HG03457 (cell line): Measurements from ENCODE around the gene CAMK2B.
"Not testable (repeated sequence)": the region's sequence is repeated elsewhere in the genome, so short reads cannot be mapped to it uniquely, and the experiment has no call there.

Experiments
- ATAC-seq: cut with Tn5 transposase; IDR thresholded peaks from one replicate; pipeline ENCODE4 v1.9.1; 2021; ENCODE audit warnings: moderate number of reproducible peaks; ENCODE audit not compliant: unreplicated experiment

The CAMK2B gene

DNA sequence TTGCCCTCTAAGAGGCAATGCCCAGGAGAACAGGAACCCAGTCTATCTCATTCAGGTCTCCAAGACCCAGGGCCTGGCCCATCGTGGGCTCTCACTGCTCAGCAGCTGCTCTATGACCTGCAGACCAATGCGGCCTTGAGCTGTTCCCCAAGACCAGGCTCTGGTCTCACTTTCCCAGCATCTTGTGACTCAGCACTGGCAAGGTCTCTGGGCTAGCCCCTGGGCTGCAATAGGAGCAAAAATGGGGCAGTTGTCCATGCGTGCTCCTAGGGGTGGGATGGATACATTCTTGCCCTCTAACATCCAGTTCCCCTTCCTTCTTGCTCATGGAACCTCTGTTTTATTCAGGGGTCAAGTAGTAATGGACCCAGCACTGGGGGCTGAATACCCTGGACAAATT, 149.7 kb downstream of the CAMK2B start:
- no peak for ATAC-seq

DNA sequence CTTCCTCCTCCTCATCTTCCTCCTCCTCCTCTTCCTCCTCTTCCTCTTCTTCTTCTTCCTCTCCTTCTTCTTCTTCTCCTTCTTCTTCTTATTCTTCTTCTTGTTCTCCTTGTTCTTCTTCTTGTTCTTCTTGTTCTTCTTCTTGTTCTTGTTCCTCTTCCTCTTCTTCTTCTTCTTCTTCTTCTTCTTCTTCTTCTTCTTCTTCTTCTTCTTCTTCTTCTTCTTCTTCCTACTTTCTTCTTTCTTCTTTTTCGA, 150.8 kb downstream of the CAMK2B start:
- not testable (repeated sequence) for ATAC-seq

DNA sequence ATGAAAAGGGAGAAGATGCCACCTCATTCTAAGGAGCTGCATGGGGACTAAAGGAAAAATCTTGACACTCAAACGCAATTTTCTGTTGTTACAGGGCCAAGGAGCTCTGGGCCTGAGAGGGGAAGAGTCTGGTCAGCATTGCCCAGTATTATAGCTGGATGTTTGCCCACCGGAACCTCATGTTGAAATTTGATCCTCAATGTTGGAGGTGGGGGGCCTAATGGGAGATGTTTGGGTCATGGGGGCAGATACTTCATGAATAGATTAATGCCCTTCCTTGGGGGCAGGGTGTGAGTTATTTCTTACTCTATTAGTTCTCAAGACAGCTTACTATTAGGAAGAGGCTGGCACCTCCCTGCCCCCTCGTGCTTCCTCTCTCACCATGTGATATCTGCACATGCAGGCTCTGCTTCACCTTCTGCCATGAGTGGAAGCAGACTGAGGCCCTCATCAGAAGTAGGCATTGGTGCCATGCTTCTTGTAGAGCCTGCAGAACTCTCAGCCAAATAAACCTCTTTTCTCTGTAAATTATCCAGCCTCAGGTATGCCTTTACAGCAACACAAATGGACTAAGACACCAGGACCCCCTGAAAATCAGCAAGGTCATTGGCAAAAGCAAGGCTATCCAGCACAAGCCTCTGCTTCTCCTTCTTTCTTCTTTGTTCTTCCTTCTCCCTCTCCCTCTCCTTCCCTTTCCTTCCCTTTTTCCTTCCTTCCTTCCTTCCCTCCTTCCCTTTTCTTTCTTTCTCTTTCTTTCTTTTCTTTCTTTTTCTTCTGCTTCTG, 151.3 kb downstream of the CAMK2B start:
- no peak for ATAC-seq

- ATAC-seq: no peak
These were observed 152.5 kb downstream of the CAMK2B start for GRCh38 chr7:44172803-44173424.

DNA sequence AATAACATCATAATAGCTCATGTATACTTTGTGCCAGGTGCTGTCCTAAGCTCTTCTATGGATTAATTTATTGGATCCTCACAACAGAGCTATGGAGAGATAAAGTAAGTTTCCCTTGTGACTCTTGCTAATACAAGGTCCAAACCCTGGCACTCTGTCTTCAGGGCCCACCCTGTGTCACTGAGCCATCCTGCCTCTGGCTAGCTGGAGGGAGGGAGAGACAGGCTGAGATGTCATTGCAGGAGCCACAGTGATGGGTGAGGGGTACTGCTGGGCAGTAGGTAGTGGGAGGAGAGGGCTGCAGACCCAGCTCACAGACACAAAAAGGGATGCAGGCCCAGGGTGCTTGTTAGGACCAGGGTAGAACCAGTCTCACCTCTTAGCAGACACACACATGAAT, 153.0 kb downstream of the CAMK2B start:
- ATAC-seq: no peak

DNA sequence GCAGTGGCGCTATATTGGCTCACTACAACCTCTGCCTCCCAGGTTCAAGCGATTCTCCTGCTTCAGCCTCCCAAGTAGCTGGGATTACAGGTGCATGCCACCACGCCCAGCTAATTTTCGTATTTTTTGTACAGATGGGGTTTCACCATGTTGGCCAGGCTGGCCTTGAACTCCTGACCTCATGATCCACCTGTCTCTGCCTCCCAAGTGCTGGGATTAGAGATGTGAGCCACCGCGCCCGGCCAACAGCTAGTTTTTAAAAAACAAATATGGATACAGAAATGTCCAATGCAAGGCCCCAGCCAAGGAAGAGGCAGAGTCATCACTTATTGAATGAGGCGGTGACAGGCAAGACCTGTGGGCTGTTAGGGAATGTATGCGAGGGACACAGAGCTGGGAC, 153.5 kb downstream of the CAMK2B start:
- not testable (repeated sequence) for ATAC-seq

DNA sequence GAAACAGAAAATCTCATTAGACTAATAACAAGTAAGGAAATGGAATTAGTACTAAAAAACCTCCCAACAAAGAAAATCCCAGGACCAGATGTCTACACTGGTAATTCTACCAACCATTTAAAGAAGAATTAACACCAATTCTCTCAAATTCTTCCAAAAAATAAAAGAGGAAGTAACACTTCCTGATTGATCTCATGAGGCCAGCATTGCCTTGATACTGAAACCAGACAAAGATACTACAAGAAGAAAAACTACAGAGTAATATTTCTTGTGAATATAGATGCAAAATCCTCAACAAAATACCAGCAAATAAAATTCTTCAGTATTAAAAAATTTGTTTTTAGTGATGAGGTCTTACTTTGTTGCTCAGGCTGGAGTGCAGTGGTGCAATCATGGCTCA, 157.5 kb downstream of the CAMK2B start:
- no peak for ATAC-seq
